Right lobe of liver (tissue), 4 donors: ENCODE results near the gene PLCB4.

Experiments used
- POLR2A ChIP-seq: fragments of 450-650 bp; IDR thresholded peaks from one replicate; pipeline ENCODE4 v1.6.1; 2017; ENCODE audit warnings: antibody characterized with exemption, mild to moderate bottlenecking
- TF ChIP-seq, protein P1 (sequence below), 4 donors: fragments of 200-600 bp in 3 of 4; fragments of 450-650 bp in 1 of 4; IDR thresholded peaks; one replicate each; pipeline versions ENCODE4 v1.5.1 to v1.8.0; 2016 to 2022; ENCODE audit warnings: antibody characterized with exemption in 4 of 4, mild to moderate bottlenecking in 2 of 4
- donor health status: DM: no; HTN: no; CAD: no.
- donor health status: DM: no; HTN: no; CAD: no.
- donor health status: DM: no; HTN: yes; CAD: no.

DNA sequence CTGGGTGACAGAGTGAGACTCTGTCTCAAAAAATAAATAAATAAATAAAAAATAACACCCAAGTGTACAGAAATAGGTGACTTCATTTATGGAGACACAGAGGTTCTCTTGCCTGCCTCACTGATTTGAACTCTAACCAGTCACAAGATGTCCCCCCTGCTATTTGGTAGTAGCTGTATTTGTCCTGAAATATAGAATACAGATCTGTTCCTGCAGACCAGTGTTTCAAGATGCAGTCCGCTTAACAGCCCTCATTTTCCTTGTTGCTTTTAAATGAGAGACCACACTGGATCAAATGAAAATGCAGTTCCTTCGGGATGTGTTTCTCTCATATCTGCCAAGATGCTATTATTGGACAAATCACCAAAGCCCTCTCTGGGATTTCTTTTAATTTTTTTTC is 7.6 kb downstream of the PLCB4 start:
- TF ChIP-seq, protein P1, sequence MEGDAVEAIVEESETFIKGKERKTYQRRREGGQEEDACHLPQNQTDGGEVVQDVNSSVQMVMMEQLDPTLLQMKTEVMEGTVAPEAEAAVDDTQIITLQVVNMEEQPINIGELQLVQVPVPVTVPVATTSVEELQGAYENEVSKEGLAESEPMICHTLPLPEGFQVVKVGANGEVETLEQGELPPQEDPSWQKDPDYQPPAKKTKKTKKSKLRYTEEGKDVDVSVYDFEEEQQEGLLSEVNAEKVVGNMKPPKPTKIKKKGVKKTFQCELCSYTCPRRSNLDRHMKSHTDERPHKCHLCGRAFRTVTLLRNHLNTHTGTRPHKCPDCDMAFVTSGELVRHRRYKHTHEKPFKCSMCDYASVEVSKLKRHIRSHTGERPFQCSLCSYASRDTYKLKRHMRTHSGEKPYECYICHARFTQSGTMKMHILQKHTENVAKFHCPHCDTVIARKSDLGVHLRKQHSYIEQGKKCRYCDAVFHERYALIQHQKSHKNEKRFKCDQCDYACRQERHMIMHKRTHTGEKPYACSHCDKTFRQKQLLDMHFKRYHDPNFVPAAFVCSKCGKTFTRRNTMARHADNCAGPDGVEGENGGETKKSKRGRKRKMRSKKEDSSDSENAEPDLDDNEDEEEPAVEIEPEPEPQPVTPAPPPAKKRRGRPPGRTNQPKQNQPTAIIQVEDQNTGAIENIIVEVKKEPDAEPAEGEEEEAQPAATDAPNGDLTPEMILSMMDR (IDR thresholded peaks at IDR 0.05) = no peak
- no peak for TF ChIP-seq POLR2A
